ENCODE results near the gene ZNF620. TPM values are rescaled to one million over a fixed set of nuclear protein-coding genes. Genes with fewer than 3 reads are reported as not detected.
"Not testable (repeated sequence)": the region's sequence is repeated elsewhere in the genome, so short reads cannot be mapped to it uniquely, and the experiment has no call there.

Gene ZNF620
- total RNA-seq, 1 donor from 2014 or later: 6.4 TPM

DNA sequence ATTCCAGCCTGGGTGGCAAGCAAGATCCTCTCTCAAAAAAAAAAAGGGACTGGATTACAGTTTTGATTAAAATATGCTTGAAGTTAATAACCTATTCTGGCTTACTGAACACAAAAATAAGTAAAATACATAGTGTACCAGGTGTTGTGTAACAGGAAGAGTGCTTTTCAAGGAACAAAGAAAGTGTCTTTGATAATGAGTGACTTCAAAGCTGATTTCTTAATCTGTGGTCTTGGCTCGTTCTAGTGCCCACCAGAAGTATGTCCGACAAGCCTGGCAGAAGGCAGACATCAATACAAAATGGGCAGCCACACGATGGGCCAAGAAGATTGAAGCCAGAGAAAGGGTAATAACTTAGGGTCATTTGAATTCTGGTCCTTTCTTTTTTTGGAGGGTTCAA is 44.7 kb upstream of the ZNF620 start:
- H3K27ac ChIP-seq: no peak overlapping the region
- H3K4me3 ChIP-seq: no peak overlapping the region
- intact Hi-C loops (cut with DNase I): no loop called here
- TF ChIP-seq, protein P1, sequence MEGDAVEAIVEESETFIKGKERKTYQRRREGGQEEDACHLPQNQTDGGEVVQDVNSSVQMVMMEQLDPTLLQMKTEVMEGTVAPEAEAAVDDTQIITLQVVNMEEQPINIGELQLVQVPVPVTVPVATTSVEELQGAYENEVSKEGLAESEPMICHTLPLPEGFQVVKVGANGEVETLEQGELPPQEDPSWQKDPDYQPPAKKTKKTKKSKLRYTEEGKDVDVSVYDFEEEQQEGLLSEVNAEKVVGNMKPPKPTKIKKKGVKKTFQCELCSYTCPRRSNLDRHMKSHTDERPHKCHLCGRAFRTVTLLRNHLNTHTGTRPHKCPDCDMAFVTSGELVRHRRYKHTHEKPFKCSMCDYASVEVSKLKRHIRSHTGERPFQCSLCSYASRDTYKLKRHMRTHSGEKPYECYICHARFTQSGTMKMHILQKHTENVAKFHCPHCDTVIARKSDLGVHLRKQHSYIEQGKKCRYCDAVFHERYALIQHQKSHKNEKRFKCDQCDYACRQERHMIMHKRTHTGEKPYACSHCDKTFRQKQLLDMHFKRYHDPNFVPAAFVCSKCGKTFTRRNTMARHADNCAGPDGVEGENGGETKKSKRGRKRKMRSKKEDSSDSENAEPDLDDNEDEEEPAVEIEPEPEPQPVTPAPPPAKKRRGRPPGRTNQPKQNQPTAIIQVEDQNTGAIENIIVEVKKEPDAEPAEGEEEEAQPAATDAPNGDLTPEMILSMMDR (IDR thresholded peaks at IDR 0.05): no peak
- H3K4me1 ChIP-seq: peaks cover 40% of the 10 kb centered on the region
- no peaks in the 10 kb centered on the region for H3K27me3 ChIP-seq (ENCODE audit: low read depth)
- peaks cover 76% of the 10 kb centered on the region for H3K36me3 ChIP-seq
- ATAC-seq: no peak
- DNase-seq: no peak
- no peaks in the 10 kb centered on the region for H3K9me3 ChIP-seq

GRCh38 chr3:40462838-40463237 is 43.0 kb upstream of the ZNF620 start:
- H3K27ac ChIP-seq; intact Hi-C loops (cut with DNase I); H3K9me3 ChIP-seq; DNase-seq; H3K27me3 ChIP-seq (ENCODE audit: low read depth); ATAC-seq; H3K4me3 ChIP-seq: not testable (repeated sequence)
- Histone ChIP-seq H3K36me3 (peaks cover 85% of the 10 kb centered on the region), H3K4me1 (peaks cover 33% of the 10 kb centered on the region)

- peaks cover 80% of the 10 kb centered on the region for H3K36me3 ChIP-seq
- H3K4me1 ChIP-seq: peaks cover 25% of the 10 kb centered on the region
- H3K27ac ChIP-seq: no peak overlapping the region
- H3K9me3 ChIP-seq: no peaks in the 10 kb centered on the region
- intact Hi-C loops (cut with DNase I): no loop called here
- H3K27me3 ChIP-seq (ENCODE audit: low read depth): no peaks in the 10 kb centered on the region
- no peak for DNase-seq
- ATAC-seq: no peak
- TF ChIP-seq, protein P1 (IDR thresholded peaks at IDR 0.05): no peak
- H3K4me3 ChIP-seq: no peak overlapping the region
These were observed 42.3 kb upstream of the ZNF620 start for GRCh38 chr3:40463579-40463978.

- intact Hi-C loops (cut with DNase I): no loop called here
- peaks cover 70% of the 10 kb centered on the region for H3K36me3 ChIP-seq
- DNase-seq: no peak
These were observed 41.3 kb upstream of the ZNF620 start for GRCh38 chr3:40464339-40465110.

DNA sequence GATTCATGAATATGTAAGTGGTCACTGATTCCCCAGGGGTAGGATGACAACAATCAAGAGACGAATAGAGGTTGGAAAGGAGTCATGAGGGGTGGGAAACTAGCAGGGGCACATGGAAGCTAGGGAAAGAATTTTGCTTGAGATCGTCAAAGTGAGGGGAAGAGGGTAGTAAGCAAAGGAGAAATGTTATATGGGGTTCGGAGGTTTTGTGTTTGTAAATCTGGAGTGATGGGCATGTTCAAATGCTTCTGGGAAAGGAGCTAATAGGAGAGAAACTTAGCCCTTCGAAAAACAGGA is 40.8 kb upstream of the ZNF620 start:
- intact Hi-C loops (cut with DNase I): no loop called here
- no peak for ATAC-seq
- H3K27me3 ChIP-seq (ENCODE audit: low read depth): no peaks in the 10 kb centered on the region
- no peaks in the 10 kb centered on the region for H3K9me3 ChIP-seq
- H3K4me3 ChIP-seq: no peak overlapping the region
- no peak for DNase-seq
- H3K27ac ChIP-seq: no peak overlapping the region
- peaks cover 65% of the 10 kb centered on the region for H3K36me3 ChIP-seq
- H3K4me1 ChIP-seq: peaks cover 12% of the 10 kb centered on the region
- TF ChIP-seq, protein P1 (IDR thresholded peaks at IDR 0.05): no peak

More at GRCh38 chr3:40464339-40465110, 41.3 kb upstream of the ZNF620 start:
- Histone ChIP-seq H3K27me3 (ENCODE audit: low read depth) (no peaks in the 10 kb centered on the region), H3K4me3 (no peak overlapping the region), H3K27ac (no peak overlapping the region), H3K4me1 (peaks cover 18% of the 10 kb centered on the region), H3K9me3 (no peaks in the 10 kb centered on the region)
- TF ChIP-seq, protein P1 (IDR thresholded peaks at IDR 0.05): no peak
- ATAC-seq: no peak

DNA sequence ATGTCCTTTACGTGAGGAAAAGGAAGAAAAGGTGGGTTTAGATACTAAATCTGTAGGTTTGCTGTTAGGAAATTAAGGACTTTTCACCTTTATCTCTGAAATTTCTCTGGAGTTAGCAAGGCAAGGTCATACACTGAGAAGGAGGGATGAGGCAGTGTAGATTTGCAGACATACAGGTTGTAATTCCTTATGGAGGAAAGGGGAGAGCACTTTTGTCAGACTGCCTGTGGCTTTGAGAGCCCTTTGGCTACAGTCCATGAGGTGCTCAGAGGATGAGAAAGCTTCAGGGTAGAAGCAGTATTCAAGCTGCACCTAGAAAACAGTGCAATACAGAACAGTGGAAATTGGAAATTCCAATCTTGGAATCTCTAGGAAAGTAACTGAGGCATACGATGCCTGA is 40.4 kb upstream of the ZNF620 start:
- H3K36me3 ChIP-seq: peaks cover 61% of the 10 kb centered on the region
- ATAC-seq: no peak
- TF ChIP-seq, protein P1 (IDR thresholded peaks at IDR 0.05): no peak

More for the DNA sequence above, 40.4 kb upstream of the ZNF620 start:
- no peaks in the 10 kb centered on the region for H3K27me3 ChIP-seq (ENCODE audit: low read depth)
- H3K27ac ChIP-seq: no peak overlapping the region
- no peak overlapping the region for H3K4me3 ChIP-seq
- no peak for DNase-seq
- peaks cover 8% of the 10 kb centered on the region for H3K4me1 ChIP-seq
- H3K9me3 ChIP-seq: no peaks in the 10 kb centered on the region
- intact Hi-C loops (cut with DNase I): no loop called here
